DMS153 treated with DMSO at 0.1 percent for 48 hours (cell line): Measurements from ENCODE around the gene AIP.
"Not testable (repeated sequence)": the region's sequence is repeated elsewhere in the genome, so short reads cannot be mapped to it uniquely, and the experiment has no call there.

Experiments used
- DNase-seq: peaks from one replicate; lab custom pipeline; 2025; ENCODE audit not compliant: unreplicated experiment; lab: John Stamatoyannopoulos, UW

The AIP gene

DNA sequence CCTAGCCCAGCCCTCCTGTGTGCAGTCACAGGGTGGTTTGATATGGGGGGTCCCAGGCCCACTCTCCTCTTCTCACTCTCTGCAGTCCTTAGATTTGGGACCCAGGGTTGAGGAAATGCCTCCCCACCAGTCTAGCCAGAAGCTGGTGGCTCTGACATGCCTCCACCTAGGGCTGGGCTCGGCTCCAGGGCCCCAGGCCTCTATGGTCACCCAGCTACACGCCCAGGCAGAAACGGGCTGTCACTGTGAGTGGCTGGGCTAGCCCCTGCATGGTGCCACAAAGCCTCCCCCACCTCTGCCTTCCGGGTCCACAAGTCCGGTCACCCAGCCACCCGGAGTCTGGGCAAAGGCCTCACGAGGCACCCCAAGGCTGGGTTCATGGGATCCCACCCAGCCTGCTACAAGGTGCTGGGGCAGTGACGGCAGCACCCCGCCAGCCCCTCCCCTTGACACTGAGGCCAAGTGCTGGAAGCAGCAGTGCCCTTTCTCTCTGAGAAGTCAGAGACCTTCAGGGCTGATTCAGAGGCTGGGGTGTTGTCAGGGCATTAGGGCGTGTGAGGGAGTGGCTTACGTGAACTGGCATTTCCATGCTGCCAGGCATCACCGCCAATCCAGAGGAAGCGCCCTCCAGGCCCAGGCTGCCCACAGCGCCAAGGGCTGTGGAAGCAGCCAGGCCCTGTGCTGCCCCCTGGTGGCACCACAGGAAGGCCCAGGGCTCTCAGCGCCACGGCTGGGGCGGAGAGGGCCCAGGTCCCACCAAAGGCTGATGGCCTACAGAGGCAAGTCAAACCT is 23.0 kb downstream of the AIP start:
- peak; percentile 77 for DNase-seq

DNA sequence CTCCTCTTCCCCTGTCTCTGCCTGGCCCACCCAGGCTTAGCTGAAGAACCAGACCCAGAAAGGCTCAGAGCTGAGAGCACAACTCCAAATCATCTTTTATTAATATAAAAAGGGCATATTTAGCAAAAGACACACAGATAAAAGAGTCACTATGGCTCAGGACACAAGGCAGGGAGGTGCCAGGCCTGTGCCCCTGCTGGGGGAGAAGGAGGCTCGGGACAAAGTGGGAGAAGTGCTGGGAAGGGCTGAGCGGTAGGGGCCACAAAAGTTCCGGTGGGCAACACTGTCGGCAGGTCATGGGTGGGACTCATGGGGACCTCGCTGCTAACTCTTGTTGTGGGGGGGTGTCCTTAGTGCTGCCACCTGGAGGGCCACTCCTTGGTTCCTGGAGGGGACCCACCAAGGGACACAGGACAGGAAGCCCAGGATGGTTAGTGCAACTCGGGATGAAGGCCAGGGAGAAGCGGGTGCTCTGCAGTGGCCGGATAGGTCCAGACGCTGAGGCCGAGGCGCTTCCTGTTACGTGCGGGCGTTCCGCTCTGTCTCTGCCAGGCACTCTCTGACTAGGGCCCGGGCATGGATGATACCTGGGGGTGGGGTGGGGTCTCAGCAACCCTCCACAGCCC is 23.7 kb downstream of the AIP start:
- no peak for DNase-seq

DNA sequence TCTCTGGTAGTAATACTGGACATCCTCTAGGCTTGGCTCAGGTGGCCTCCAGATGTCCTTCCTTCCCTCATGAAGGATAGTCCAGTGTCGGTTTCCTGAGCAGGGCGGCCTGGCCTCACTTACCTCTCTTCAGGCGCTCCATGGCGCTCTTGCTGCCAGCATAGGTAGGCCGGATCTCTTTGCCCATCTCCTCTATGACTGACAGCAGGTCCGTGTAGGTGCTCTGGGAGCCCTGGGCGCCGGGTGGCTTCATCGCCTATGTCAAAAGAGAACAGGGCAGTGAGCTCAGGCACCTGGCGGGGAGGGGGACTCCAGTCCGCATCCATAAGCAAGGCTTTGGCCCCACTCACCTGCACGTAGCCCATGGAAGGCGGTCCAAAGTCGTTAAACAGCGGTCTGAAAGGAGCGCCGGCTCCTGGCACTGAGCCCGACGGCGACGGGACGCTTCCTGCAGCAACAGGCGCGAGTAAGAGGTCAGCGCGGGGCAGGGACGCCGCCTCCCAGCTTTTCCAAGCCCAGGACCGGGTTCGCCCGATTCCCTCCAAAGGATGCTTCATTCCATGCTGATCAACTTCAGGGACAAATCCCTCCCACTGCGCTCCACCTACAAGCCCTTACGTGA is 24.5 kb downstream of the AIP start:
- DNase-seq, result no peak

DNA sequence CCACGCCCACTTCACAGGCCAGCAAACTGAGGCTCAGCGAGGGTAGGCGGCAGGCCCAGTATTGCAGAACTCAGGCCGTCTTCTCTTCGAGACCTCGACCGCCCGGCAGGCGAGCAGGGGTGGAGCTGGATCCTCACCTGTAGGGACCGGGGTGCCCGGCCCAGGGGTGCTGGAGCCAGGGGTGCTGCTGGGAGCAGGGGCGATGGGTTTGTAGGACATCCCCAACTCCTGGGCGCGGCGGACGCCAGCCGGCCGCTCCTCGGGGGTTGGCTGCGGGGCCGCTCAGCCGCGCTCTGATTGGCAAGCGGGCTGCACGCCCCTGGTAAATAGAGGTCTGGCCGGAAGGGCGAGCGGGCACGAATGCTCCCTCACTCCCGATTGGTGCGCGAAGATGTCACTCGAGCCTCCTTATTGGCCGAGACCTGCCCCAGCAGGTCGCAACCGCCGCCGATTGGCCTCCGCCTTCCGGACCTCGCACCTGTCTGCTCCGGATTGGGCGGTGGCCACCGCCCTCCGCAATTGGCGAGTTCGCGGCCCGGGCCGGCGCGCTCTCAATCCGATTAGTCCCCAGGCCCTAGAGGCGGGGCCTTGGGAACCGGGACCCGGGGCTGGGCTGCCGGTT is 25.1 kb downstream of the AIP start, which contains the start of gene CDK2AP2:
CDK2AP2 (minus strand) TSS at position 299 of the 622 bp plus-strand sequence; CDS start at position 219, 80 bp downstream.
- DNase-seq, result peak; percentile 89

DNA sequence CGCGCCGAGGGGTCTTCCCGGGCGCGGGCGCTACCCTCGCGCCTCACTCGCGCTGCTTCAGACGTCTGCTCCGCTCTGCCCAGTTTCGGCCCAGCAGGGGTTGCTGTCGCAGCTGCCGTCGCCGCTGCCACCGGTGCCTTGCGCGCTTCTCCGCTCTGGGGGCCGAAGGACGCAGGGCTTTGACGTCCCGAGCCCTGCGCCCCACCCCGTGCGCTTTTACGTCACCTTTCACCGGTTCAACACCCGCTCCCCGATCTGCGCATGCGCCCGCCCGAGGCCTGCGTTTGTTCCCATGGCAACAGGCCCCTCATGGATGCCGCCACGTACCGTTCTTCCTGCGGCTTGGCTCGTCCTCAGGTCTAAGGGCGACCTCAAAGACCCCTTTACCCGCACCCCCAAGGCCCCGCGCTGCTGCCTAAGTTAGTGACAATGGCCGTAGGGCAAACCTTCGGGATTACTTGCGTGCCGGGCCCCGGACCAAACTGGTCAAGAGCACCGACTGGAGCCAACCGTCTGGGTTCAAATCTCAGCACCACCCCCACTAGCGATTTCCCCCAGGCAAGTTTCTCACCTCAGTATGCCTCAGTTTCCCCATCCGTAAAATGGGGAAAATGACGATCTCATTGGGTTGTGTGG is 25.8 kb downstream of the AIP start:
- DNase-seq, result peak; percentile 89

DNA sequence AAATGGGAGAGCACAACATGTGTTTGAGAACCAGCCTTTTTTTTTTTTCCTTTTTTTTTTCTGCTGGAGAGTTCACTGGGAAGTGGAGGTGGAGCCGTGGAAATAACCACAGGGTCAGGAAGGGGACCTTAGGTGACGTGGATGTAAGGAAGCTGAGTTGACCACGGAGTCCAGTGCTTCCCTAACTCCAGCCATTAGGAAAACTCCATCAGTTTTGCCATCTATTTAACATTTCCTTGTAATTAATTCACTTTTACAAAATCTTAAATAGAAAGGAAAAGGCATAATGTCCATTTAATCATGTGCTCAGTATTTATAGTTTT is 27.2 kb downstream of the AIP start:
- no peak for DNase-seq

DNA sequence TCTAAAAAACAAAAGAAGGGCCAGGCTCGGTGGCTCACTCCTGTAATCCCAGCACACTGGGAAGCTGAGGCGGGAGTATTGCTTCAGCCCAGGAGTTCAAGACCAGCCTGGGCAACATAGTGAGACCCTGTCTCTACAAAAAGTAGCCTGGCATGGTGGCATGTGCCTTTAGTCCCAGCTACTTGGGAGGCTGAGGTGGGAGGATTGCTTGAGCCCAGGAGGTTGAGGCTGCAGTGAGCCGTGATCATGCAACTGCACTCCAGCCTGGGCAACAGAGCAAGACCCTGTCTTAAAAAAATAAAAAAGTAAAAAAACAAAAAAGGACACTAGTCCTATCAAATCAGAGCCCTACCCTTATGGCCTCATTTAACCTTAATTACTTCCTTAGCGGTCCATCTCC is 28.7 kb downstream of the AIP start:
- not testable (repeated sequence) for DNase-seq

DNA sequence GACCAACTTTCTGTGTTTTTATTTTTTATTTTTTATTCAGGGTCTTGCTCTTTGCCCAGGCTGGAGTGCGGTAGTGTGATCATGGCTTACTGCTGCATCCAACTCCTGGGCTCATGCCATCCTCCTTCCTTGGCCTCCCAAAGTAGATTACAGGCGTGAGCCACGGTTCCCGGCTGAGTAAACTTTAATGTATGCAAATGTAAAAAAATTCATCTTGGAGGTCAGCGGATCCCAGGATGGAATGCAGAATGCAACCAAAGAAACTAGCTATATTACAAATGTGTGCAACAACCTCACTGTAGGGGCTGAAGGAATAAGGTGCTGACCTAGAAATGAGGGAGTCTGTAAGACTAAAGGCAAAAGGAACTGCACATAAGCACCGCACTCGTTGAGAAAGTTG is 31.3 kb downstream of the AIP start:
- DNase-seq, result no peak

DNA sequence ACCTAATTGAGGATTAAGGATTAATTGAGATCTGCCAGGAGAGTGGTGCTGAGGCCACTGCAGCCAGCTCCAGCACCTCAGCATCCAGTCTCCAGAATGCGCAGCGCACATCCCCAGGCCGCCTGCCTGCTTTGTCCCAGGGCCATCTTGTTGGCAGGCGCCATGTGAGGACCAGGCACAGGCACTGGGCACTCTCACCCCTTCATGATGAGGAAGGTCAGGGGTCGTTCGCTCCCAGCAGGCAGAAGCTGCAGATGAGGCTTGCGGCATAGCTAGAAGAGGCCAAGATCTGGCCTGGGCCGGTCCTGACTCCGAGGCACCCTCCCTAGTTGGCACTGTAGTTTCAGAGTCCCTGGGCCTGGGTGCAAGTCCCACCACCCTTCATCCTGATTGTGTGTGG is 34.0 kb downstream of the AIP start:
- no peak for DNase-seq

DNA sequence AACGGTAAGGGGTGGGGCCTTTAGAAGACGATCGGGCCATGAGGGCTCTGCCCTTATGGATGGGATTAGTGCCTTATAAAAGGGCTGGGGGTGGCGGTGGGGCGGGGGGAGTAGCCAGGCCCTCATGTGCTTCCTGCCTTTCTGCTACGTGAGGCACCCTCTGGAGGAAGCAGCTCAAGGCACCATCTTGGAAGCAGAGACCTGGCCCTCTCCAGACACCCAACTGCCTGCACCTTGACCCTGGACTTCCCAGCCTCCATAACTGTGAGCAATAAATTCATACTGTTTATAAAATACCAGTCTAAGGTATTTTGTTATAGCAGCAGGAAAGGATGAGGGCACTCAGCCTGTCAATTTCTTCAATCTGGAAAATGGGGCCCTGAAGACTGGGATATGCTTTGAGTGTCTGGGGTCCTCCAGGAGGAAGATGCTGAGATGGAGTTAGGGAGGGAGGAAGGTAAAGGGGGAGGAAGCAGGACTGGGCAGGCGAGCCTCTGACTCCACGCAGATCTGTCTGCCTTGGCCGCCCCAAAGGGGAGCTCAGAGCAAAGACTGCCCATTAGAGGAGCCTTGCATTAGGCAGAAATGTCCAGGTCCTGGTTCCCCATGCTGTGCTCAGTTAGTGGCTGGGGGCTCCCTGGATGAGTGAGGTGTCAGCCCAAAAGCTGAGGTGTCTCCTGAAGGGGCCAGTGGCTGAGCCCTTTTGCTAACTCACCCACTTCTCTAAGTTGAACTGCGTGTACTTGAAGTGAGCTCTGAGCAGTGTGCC is 35.1 kb downstream of the AIP start:
- no peak for DNase-seq

DNA sequence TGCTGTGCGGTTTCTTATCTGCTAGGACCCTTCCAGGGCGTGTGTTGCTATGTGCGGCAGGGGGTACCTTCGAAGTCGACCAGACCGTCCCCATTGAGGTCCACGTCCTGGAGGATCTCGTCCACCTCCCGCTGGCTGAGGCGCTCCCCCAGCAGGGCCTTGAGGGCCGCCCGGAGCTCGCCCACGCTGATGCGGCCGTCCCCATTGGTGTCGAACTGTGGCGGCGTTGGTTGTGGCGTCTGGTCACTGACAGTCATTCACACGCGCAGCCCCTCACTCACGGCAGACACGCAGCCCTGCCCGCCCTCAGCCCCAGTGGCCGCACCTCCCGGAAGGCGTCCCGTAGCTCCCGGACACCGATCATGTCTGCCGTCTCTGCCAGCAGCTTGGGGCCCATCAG is 36.9 kb downstream of the AIP start:
- DNase-seq, result no peak

DNA sequence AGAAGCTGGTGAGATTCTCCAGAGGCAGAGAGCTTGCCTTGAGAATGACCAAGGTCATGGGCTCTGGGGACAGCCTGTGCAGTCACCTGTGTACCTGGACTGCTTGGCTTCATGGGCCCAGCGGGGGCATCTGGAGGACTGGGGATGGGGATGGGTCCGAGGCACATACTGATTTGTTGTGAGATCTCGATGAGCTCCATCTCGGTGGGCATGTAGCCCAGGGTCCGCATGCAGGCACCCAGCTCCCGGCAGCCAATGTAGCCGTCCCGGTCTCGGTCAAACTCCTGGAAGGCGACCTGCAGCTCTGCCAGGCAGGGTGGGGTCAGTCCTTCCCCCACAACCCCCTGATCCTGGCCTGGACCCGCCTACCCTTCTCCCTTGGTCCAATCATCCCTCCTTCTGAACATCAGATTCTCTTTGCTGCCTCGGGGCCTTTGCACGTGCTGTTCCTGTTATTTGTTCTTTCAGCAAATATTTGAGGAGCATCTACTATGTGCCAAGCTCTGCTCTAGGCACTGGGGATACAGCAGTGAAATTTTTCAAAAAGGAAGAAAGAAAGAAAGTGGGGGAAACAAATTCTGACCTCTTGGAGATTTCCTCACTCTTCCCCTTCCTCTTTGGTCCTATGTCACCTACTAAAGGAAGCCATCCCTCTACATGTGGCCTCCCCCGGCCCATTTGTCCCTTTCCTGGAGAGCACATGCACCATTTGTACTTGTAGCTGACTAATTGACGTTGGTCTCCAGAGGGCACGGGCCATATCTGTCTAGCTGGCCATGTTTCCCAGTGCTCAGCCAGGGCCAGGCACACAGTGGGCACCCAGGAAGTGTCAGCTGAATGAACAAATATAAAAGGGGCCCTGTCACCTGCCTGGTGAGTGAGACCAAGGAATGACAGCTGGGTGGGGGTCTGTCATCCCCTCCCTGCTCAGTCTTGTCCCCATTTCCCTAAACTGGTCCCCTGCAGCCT is 38.3 kb downstream of the AIP start:
- no peak for DNase-seq

DNA sequence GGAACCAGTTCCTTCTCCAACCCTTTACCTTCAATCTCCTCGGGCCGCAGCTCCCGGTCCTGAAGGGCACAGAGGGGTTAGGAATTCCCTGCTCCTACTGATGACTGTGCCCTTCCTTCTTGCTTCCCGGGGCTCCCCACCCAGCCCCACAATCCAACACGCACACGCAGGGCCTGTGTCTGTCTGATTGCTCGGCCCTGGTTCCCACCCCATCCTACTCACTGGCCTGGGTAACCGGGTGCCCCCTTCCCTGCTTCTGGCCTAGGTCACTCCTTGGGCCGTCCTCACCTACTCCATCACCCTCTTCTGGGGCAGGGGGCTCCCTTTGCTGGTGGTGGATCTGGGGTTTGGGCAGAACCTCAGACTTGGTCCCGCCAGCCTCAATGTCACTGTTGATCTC is 39.1 kb downstream of the AIP start:
- DNase-seq, result no peak

DNA sequence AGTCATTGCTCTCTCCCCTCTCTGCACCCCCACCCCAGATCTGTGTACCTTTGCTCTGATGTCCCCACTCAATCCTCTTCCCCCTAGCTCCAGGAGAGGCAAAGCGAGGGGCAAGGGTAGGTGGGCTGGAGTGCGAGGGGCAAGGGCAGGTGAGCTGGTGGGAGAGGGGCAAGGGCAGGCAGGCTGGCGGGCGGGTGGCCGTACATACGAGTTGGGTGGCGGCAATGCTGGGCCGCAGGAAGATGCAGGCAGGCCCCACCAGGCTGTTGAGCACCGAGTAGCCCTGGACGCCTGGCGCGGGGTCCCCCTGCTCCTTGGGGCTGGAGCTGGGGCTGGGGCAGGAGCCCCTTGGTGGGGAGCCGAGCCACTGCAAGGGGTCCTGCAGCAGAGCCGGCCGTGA is 39.5 kb downstream of the AIP start:
- DNase-seq, result no peak

DNA sequence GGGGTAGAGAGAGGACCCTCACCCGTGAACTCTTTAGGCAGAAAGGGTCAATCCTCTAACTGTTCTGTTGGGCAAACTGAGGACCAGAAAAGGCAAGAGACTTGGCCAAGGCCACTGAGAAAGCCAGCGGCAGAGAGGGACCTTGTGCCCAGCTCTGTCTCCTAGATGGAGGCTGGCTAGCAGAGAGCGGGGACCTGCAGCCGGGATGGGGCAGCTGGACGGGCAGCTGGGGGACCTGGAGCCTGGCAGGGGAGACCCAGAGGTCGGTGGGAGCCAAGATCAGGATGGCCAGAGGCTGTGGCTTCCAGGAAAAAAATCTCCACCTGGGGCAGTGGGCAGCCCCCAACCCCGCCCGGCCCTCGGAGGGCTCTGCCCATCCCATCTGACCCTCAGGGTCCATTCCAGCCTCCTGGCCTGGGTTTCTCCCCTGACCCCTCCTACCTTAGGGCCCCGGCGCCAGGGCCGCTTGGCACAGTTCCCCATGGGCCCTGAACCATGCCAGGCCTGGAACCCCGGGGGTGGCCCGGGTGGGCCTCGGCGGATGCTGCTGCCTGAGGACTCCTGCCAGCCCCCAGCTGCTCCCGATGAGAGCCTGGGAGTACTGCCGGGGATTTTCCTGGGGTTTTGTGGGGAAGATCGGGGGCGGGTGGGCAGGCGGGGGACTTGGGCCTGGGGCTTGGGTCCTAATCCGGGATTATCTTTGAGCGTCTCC is 40.2 kb downstream of the AIP start, which contains the start of gene CABP2:
CABP2 (minus strand) TSS at position 603 of the 712 bp plus-strand sequence; CDS start at position 483, 120 bp downstream.
- no peak for DNase-seq

DNA sequence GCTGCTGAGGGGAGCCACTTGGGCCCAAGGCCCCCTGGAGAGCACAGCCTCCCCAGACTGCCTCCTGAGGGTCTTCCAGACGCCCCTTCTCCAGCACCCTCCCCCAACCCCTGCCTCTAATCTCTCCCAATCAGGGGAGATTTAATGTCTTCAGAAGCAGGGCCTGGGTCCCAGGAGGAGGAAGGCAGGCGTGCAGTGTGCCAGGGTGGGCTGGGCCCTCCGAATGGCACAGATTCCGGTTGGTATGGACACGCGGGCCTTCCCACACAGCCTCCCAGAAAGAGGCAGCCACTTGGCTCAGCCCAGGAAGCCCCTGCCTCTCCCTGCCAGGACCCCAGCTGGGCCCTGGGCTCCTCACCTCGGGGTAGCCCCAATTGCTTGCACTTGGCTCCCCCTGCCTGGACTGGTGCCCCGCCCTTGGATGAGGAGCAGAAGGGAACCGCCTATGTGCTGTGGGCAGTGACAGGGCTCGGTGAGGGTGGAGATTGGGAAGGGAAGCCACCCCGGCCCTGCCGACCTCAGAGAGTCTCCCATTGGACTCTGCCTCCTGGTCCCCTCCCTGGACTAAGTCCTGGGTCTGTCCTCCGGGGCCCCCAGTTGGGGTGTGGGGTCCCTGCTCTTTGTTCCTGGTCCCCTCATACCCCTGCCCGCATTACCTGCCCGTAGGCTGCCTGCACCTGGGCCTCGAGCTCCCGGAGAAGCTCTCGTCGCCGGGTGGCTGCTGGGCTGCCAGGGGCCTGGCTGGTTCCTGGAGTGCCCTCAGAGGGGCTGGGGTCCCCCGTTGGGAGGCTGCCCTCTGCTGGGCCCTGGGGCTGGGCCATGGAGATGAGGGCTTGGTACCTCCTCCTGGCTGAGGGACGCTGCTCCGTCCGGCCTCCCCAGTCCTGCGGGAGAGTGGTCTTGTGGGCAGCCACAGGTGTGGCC is 41.0 kb downstream of the AIP start:
- no peak for DNase-seq

DNA sequence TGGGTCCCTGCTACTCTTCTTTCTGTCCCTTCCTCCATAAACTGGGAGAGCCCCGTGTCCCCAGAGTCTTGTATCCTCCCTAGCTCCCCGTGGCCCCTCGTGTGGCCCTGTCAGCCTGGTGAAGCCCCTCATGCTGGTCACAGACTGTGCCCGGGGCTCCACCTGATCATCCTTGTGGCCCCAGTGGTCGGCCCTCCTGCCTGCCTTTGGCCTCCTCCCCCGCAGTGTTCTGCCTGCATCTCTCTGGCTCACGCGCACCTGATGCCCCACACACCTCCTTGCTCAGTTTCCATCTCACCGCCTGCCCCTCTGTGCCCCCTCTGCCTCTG is 41.6 kb downstream of the AIP start:
- no peak for DNase-seq
